CD1c-positive myeloid dendritic cell (primary cell): ENCODE data around the gene TSNAX.
A peak's percentile ranks its signal among the peaks of the same experiment; 100 is the strongest.
"Not testable (repeated sequence)": the region's sequence is repeated elsewhere in the genome, so short reads cannot be mapped to it uniquely, and the experiment has no call there.

Source experiments
- DNase-seq: peaks from one replicate; pipeline ENCODE4 v3.0.0-alpha.2; 2016; ENCODE audit errors: extremely low spot score

TSNAX gene, protein sequence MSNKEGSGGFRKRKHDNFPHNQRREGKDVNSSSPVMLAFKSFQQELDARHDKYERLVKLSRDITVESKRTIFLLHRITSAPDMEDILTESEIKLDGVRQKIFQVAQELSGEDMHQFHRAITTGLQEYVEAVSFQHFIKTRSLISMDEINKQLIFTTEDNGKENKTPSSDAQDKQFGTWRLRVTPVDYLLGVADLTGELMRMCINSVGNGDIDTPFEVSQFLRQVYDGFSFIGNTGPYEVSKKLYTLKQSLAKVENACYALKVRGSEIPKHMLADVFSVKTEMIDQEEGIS

DNA sequence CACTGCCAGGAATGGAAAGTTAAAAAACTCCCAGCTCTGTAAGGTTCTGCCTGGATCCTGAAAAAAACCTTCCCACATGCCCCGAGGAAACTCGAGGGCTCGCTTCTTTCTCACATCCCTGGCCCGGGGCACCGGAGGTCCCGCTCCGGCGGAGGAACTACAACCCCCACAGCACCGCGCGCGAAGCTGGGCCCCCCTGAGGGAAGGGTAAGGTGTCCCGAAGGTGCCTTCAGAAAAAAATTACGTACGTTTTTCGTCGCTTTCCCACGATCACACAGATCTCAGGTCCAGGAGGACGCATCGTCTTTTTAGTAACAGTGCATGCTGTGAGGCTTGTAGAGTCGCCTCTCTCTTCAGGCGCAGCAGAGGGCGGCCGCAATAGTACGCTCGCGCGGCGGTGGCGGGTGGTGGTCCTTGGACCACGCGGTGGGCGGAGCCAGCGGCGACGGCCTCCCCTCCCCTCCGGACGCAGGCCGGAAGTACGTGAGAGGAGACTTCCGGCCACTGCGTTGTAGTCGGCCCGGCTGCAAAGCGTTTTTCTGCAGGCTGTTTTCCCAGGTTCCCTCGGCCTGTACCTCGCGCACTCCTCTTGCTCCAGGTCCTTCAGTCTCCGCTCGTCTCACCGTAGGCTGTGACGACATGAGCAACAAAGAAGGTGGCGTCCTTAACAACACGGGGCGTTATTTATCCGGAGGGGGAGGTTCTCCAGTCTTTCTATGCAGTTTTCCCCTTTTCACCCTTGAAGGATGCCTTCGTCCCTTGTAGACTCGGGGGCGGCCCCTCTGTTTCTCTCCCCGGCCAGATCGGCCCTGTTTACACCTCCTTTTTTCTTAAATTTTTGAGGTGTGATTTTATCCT is at the start of gene TSNAX:
TSS of gene TSNAX (plus strand) at position 498 of the 858 bp plus-strand sequence. CDS start at position 640, 142 bp downstream.
- peak; percentile 96 for DNase-seq

DNA sequence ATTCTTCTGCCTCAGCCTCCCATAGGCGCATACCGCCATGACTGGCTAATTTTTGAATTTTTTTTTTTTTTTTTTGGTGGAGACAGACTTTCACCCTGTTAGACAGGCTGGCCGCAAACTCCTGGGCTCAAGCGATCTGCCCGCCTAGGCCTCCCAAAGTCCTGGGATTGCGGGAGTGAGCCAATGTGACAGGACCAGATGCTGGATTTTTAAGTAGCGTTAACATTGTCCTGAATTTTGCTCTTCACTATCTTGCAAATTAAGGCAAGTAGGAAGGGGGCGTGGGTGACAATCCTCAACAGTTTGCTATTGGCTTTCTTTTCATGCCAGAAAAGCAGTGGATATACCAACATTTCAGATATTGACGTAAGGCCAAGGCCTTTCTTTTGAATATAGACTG is 49.7 kb upstream of the TSNAX start:
- no peak for DNase-seq

GRCh38 chr1:231480008-231480407 is 48.5 kb upstream of the TSNAX start:
- DNase-seq: no peak

GRCh38 chr1:231481289-231481688 is 47.2 kb upstream of the TSNAX start:
- DNase-seq: no peak

DNA sequence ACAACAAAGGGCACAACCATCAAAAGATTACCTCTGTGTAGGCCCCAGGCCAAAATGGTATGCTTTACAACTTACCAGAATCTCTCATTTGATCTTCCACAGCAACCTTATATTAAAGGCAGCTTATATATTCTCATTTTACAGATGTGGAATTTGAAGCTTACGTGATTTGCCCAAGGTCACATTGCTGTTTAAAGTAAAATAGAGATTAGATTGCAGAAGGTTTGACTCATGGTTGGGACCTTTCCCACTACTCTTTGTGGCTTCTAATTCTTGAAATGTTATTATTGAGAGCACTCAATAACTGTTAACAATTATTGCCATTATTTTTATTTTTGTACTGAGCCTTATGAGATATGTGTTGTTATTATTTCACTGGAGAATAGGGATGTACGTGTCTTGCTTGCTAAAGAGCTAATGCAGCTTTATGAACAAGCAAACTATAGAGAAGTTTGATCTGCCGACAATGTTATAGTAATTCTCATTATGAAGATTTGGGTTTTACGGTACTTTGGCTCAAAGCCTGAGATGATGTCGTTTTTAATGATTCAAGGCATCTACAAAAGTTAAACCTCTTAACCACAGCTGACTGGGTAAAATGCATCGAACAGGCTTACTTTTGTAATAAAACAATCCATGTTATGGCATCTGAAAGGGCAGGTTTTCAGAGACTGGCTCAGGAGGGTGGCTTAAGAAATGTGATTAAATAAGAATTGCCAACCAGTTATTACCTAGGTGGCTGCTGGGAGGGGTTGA is 43.3 kb upstream of the TSNAX start:
- DNase-seq: no peak

DNA sequence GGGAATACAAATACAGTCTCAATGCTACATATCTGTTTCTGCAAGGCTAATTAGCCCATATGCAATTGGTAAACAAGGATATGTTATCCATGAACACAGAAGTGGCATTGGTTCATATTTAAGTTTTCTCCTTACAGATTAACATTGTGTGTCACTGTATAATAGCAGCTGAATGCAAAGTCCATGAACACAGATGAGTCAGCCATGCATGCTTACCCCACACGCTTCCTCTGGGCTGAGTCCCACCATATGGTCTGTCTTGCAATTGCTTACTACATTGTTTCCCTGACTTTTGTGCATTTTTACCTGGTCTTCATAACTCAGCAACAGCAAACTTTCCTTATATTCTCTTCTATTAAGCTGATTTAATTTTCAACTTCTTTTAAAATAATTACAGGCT is 41.5 kb upstream of the TSNAX start:
- no peak for DNase-seq

DNA sequence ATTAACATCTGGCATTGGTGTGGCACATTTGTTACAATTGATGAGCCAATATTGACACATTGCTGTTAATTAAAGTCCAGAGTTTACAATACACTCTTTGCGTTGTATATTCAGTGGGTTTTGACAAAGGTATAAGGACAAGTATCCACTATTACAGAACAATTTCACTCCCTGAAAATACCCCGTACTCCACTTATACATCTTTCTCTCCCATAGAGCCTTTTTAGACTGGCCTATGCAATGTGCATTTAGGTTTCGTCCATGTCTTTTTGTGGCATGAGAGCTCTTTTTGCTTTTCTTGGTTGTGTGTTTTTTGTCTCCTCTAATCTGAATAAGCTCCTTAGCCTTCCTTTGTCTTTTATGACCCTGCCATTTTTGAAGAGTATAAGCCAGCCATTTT is 40.6 kb upstream of the TSNAX start:
- DNase-seq: no peak

DNA sequence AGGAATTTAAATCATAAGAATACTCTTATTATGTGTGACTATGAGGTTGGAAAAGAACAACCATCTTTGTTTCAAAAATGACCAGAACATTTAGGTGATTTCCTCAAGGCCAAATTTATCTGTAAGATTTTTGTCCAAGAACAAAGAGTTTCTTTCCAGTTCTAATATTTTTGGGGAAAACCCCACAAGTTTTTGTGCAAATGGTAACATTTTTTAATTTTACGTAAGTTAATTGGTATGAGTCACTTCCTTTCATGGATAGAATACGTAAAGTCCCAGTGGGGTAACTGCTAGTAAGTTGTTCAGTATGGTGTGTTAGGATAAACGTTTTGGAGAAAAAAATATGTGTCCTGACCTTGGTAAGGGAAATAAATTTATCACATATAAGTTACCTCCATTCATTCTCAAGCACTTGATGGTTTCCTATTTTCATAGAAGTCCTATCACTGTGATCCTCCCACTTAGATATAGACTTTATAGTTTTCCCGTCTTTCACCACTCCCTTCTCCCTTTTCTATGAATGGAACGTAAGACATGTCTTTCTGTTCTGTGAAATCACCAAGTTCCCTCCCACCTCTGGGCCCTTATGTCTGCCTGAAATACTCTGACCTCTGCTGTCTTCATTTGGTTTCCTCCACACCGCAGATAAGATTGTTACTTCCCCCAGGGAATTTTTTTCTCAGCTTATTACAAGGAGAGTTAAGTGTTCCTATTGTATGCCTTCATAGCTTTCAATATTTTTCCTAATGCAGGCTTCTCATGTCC is 34.9 kb upstream of the TSNAX start:
- no peak for DNase-seq

DNA sequence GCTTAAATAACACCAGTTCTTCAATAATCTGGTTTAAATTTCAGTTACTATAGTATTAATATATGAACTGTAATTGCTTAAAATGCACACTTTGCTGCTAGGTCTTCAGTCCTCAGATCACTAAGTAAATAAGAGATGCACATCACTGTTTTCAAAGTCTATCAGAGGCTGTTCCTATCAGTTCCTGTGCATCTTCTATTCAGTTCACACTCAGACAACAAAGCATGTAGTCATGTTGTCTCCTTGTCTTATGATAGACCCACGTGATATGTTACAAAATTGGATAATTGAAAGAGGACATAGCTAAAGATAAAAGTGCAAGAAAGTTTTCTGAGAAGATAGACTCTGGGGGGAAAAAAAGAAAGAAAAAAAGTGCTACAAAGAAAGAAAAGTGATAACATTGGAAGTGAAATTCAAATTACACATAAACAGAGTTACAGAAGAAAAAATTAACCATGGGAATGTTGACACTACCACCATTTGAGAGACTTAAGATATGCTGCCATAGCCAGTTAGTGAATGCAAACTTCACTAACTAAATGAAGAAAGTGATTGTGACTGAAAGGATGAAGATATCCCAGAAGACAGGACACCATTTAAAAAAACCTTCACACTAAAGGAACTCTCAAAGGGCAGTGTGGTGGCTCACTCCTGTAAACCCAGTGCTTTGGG is 33.9 kb upstream of the TSNAX start:
- DNase-seq: no peak

GRCh38 chr1:231497629-231498152 is 30.8 kb upstream of the TSNAX start:
- no peak for DNase-seq

- DNase-seq: no peak
Measured at GRCh38 chr1:231499148-231499763, 29.2 kb upstream of the TSNAX start.

DNA sequence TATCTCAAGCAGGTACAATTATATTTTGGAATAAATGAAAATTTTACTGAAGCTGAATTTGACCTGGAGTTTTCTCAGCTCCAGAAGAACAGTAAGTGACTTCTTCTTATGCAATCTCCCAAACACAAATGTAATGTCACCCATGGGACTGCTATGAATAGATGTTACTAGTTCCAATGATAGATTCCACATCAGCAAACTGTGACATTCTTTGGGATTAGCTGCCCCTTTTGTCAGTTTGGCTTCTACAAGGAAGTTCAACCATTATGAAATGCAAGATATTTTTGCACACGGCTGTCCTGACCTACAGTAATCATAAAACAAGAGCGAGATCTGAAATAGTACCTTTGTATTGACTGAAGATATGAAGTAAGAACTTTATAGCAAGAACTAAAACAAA is 27.8 kb upstream of the TSNAX start:
- no peak for DNase-seq

DNA sequence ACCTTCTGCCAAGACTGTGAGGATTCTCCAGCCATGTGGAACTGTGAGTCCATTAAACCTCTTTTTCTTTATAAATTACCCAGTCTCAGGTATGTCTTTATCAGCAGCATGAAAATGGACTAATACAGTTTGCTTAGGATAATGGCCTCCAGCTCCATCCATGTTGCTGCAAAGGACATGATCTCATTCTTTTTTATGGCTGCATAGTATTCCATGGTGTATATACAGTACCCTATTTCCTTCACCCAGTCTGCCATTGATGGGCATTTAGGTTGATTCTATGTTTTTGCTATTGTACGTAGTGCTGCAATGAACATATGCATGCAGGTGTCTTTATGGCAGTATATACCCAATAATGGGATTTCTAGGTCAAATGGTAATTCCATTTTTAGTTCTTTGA is 25.3 kb upstream of the TSNAX start:
- DNase-seq: not testable (repeated sequence)

DNA sequence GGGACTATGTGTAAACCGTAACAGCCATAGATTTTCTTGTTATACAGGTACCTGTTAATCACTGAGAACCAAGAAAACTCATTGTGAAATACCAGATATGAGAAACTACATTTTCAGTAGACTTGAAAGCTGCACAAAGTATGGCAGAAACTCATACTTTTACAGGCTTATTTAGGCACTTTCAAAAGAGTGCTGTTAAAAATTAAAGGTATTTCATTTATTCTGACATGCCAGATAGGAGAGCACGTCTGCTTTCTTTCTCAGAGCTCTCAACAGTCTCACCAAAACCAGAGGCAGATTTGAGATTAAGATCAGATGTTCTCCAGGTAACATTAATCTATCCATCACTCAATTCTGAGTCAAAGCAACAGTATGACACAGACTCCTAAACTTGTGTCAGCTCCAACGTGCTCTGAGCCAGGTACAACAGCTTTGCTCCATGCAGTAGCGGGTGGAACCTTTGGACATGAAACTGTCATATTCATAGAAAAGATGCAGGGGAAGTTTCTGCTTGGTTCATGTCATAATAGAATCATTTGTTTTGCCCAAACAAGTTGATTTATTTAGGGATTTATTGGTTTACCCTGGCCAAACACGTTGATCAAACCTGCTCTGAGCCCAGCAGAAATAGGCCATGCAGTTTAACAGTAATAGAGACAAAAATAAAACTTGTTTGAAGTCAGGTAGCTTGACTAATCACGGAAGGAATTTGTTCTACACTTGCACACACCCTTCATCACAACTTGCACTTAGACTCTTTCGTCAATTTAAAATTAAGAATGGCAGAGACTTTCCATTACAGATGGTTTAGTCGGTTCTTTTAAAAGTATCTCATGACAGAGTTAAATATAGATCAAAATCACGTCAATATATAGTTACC is 20.8 kb upstream of the TSNAX start:
- DNase-seq: no peak

DNA sequence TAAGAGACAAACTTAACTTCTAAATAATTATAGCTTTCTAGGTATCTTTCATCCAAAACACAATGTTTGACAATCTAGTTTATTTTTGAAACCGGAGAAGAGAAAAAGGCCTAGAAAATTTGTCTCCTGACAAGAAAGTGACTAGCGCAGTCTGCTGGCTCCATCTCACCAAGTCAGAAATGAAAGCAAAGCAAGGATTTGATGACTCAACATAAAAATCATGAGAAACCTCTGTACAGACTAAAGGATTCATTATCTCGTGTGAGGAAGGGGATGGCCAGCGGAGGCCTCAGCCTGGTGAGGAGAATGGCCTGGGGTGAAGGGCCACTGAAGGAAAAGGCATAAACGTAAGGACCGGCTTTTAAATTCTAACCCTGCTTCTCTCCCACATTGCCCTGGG is 20.0 kb upstream of the TSNAX start:
- no peak for DNase-seq

GRCh38 chr1:231508941-231509340 is 19.5 kb upstream of the TSNAX start:
- DNase-seq: no peak

DNA sequence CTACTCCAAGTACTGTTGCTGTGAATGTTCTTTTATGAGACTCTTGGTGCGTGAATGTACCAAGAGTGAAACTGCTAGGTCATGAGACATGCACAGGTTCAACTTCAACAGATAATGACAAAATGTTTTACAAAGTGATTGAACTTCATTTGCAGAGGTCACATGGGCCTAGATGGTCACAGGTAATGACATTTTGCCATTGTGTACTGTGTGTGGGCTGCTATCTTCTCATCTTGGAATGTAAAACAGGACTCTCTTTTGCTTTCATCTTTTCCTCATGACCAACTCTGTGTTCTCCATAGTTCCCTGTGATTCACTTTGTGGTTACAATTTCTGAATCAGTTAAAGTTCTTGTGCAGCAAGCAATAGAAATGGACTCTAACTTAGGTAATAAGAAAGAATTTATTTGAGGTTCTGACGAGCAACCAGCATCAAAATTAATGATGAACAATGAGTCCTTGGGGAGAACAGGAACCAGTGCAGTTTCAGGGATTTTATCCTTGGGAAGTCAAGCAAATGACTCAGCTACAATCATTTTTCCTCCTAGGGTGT is 16.2 kb upstream of the TSNAX start:
- no peak for DNase-seq

GRCh38 chr1:231515748-231516147 is 12.7 kb upstream of the TSNAX start:
- DNase-seq: peak; percentile 77

GRCh38 chr1:231517076-231517475 is 11.4 kb upstream of the TSNAX start:
- DNase-seq: no peak
